HUES48 (cell line): Measurements from ENCODE around the gene NOL4.
"Not testable (repeated sequence)": the region's sequence is repeated elsewhere in the genome, so short reads cannot be mapped to it uniquely, and the experiment has no call there.

Experiments used
- H3K27ac ChIP-seq: one replicate; pipeline ENCODE4 v1.7.0; 2013; ENCODE audit warnings: low read depth, low read length, inconsistent platforms
- H3K27me3 ChIP-seq: 2 replicates; pipeline ENCODE4 v1.6.1; 2013; ENCODE audit warnings: mild to moderate bottlenecking, low read length; ENCODE audit not compliant: control insufficient read depth, insufficient read depth
- H3K36me3 ChIP-seq: 2 replicates; pipeline ENCODE4 v1.6.1; 2013; ENCODE audit warnings: low read length; ENCODE audit not compliant: control insufficient read depth, insufficient read depth
- H3K4me1 ChIP-seq: 2 replicates; pipeline ENCODE4 v1.6.1; 2013; ENCODE audit warnings: mild to moderate bottlenecking, low read length; ENCODE audit not compliant: control insufficient read depth, insufficient read depth
- H3K4me3 ChIP-seq: 2 replicates; pipeline ENCODE4 v1.5.1; 2013; ENCODE audit warnings: mild to moderate bottlenecking, low read depth, low read length
- H3K9ac ChIP-seq: 2 replicates; pipeline ENCODE4 v1.6.1; 2013; ENCODE audit warnings: mild to moderate bottlenecking, low read depth, low read length, moderate library complexity
- H3K9me3 ChIP-seq: 2 replicates; pipeline ENCODE4 v1.6.1; 2013; ENCODE audit warnings: low read length; ENCODE audit not compliant: control insufficient read depth, insufficient read depth

NOL4 gene, protein sequence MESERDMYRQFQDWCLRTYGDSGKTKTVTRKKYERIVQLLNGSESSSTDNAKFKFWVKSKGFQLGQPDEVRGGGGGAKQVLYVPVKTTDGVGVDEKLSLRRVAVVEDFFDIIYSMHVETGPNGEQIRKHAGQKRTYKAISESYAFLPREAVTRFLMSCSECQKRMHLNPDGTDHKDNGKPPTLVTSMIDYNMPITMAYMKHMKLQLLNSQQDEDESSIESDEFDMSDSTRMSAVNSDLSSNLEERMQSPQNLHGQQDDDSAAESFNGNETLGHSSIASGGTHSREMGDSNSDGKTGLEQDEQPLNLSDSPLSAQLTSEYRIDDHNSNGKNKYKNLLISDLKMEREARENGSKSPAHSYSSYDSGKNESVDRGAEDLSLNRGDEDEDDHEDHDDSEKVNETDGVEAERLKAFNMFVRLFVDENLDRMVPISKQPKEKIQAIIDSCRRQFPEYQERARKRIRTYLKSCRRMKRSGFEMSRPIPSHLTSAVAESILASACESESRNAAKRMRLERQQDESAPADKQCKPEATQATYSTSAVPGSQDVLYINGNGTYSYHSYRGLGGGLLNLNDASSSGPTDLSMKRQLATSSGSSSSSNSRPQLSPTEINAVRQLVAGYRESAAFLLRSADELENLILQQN

DNA sequence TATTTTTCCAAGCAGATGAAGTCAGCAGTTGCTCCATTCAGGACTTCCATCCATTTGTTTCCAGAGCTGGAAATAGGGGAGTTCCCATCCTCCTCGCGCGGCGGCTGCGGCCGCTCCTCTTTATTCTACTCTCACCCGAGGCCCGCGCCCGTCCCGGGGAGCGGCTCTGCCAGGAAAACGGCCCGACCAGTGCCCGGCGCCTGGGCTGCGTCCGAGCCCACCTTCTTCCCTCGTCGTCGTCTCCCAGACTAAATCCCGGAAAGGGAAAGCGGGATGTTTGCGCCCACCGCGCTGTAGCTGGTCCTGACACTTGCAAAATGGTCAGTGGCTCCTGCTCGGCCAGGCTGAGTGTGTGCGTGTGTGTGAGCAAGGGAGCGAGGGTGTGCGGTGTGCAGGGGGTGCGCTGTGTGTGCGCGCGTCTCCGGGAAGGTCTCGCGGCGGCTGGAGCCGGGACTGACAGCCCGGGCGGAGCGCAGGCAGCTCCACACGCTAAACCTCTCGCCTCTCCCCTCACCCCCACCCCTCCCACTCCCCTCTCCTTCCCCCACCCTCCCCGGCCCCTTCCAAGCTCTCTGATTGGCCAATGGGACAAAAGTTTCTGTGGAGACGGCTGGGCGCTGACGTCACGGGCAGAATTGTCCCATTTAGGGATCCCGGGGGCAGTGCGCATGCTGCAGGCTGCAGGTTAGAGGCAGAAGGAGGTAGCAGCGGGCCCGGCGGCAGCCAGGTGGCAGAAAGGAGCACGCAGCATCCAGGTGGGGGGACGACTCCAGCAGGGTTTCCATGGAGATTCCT lies at the start of gene NOL4:
Gene NOL4 (minus strand): TSS at position 491 of the 795 bp plus-strand sequence. CDS start 1,660 bp downstream, outside the sequence.
- Histone ChIP-seq H3K27ac (no peak within 1 kb of the TSS), H3K36me3 (no peaks in the 10 kb centered on the region), H3K27me3 (peaks cover 51% of the 10 kb centered on the region), H3K9me3 (no peaks in the 10 kb centered on the region), H3K4me3 (peak within 1 kb of the TSS; percentile 75), H3K9ac (no peak within 1 kb of the TSS), H3K4me1 (peaks cover 13% of the 10 kb centered on the region)

DNA sequence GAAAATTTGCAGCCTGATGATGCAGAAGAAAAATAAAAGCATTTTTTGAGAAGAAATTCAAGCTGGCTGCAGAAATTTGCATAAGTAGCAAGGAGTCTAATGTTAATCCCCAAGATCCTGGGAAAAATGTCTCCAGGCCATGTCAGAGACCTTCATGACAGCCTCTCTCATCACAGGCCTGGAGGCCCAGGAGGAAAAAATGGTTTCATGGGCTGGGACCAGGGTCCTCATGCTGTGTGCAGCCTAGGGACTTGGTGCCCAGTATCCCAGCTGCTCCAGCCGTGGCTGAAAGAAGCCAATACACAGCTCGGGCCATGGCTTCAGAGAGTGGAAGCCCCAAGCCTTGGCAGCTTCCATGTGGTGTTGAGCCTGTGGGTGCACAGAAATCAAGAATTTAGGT lies 41.3 kb upstream of the NOL4 start:
- not testable (repeated sequence) for H3K9ac ChIP-seq, H3K27ac ChIP-seq, H3K4me1 ChIP-seq, H3K27me3 ChIP-seq, H3K36me3 ChIP-seq, H3K4me3 ChIP-seq
- H3K9me3 ChIP-seq = peaks cover 15% of the 10 kb centered on the region; the same call in 1 of the 2 replicates

- Histone ChIP-seq H3K4me3 (no peak overlapping the region), H3K9me3 (peaks cover 10% of the 10 kb centered on the region; the same call in 1 of the 2 replicates), H3K9ac (no peak overlapping the region), H3K27me3 (no peaks in the 10 kb centered on the region), H3K27ac (no peak overlapping the region), H3K36me3 (no peaks in the 10 kb centered on the region), H3K4me1 (no peaks in the 10 kb centered on the region)
Measured at GRCh38 chr18:34261865-34262780, 37.4 kb upstream of the NOL4 start.

DNA sequence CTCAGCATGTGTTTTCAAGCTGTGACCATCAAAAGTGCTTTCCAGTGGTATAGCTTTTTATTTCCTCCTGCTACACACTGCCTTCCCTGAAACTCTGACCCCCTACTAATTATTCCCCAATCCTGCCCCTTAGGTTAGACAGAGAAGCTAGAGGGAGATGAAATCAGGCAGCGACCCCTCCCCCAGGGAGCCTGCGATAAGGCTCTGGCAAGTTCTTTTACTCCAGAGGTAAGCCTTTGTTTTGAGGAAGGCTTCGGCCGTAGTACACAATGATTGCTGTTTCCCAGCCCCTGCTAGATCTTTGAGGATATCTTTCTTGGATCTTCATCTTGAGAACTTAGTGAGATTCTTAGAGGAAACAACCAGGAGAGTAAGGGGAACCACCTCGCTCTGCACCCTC lies 33.5 kb upstream of the NOL4 start:
- Histone ChIP-seq H3K36me3 (no peaks in the 10 kb centered on the region), H3K9ac (no peak overlapping the region), H3K9me3 (no peaks in the 10 kb centered on the region), H3K27ac (no peak overlapping the region), H3K4me3 (no peak overlapping the region), H3K27me3 (no peaks in the 10 kb centered on the region), H3K4me1 (no peaks in the 10 kb centered on the region)

- H3K9me3 ChIP-seq = peaks cover 27% of the 10 kb centered on the region; the same call in 1 of the 2 replicates
- no peak overlapping the region for H3K27ac ChIP-seq
- no peaks in the 10 kb centered on the region for H3K36me3 ChIP-seq
Measured at GRCh38 chr18:34251919-34252318, 27.2 kb upstream of the NOL4 start.

GRCh38 chr18:34248727-34249126 lies 24.0 kb upstream of the NOL4 start:
- H3K4me3 ChIP-seq = no peak overlapping the region
- peaks cover 27% of the 10 kb centered on the region; the same call in 1 of the 2 replicates for H3K9me3 ChIP-seq
- no peaks in the 10 kb centered on the region for H3K27me3 ChIP-seq
- H3K9ac ChIP-seq = no peak overlapping the region
- no peak overlapping the region for H3K27ac ChIP-seq
- H3K4me1 ChIP-seq = no peaks in the 10 kb centered on the region
- no peaks in the 10 kb centered on the region for H3K36me3 ChIP-seq

More at GRCh38 chr18:34251919-34252318, 27.2 kb upstream of the NOL4 start:
- H3K4me3 ChIP-seq = no peak overlapping the region
- H3K9ac ChIP-seq = no peak overlapping the region
- no peaks in the 10 kb centered on the region for H3K27me3 ChIP-seq
- no peaks in the 10 kb centered on the region for H3K4me1 ChIP-seq

DNA sequence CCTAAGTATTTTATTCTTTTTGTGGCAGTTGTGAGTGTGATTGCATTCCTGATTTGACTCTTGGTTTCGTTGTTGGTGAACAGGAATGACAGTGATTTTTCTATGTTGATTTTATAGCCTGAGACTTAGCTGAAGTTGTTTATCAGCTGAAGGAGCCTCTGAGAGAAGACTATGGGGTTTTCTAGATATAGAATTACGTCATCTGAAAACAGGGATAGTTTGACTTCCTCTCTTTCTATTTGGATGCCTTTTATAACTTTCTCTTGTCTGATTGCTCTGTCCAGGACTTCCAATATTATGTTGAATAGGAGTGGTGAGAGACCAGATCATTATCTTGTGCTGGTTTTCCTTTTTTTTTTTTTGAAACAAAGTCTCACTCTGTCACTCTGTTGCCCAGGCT lies 18.0 kb upstream of the NOL4 start:
- no peaks in the 10 kb centered on the region for H3K27me3 ChIP-seq
- peaks cover 4% of the 10 kb centered on the region; the same call in 1 of the 2 replicates for H3K4me1 ChIP-seq
- no peak overlapping the region for H3K4me3 ChIP-seq
- H3K9me3 ChIP-seq = no peaks in the 10 kb centered on the region
- no peak overlapping the region for H3K9ac ChIP-seq
- no peak overlapping the region for H3K27ac ChIP-seq
- no peaks in the 10 kb centered on the region for H3K36me3 ChIP-seq

GRCh38 chr18:34233781-34234388 lies 9.2 kb upstream of the NOL4 start:
- H3K9ac ChIP-seq, H3K27me3 ChIP-seq, H3K4me3 ChIP-seq, H3K9me3 ChIP-seq, H3K4me1 ChIP-seq, H3K27ac ChIP-seq, H3K36me3 ChIP-seq: not testable (repeated sequence)

DNA sequence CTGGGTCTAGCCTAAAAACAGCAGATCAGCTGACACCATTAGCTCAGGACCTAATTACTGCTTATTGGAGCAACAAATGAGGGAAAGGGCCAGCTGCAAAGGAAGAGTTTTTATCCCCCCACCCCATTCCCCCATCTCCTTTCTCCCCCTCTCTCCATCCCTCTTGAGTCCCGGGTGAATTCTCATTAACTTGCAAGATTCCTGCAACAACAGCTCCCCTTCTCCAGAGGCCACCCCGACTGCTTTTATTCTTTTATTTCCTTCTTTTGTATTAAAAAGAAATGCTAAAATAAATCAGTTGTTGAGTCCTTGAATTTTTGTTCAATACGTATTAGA lies 473 bp upstream of the NOL4 start:
- no peaks in the 10 kb centered on the region for H3K36me3 ChIP-seq
- H3K9ac ChIP-seq = no peak overlapping the region
- no peaks in the 10 kb centered on the region for H3K9me3 ChIP-seq
- peaks cover 13% of the 10 kb centered on the region for H3K4me1 ChIP-seq
- H3K27me3 ChIP-seq = peaks cover 45% of the 10 kb centered on the region
- H3K27ac ChIP-seq = no peak overlapping the region
- H3K4me3 ChIP-seq = no peak overlapping the region

DNA sequence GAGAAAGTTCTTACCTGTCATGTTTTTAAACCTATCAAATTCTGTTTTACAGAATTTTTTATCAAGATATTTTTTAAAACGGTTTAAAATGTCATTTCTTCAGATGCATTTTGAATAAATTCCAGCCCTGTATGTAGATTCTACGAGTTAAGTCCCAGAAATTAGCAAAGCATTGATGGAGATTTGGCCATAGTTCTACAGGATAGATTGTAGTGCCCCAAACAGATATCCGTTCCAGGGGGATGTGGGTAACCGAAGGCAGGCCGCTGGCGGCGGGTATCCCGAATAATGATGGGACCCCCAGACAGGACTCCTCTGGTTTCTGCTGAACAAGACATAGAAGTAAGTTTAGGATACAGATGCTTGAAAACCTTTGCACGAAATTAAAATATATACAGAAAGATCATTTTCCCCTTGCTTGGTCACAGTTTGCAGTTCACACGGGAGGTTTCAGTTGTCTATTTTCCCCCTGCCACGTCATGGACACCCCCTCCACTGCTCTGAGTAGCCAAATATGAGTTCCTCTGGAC lies 755 bp downstream of the NOL4 start:
- Histone ChIP-seq H3K27me3 (peaks cover 56% of the 10 kb centered on the region), H3K36me3 (no peaks in the 10 kb centered on the region), H3K9ac (no peak overlapping the region), H3K4me1 (peaks cover 13% of the 10 kb centered on the region), H3K27ac (no peak overlapping the region), H3K4me3 (peak overlapping the region; percentile 75), H3K9me3 (no peaks in the 10 kb centered on the region)
